Measurements from ENCODE around the gene NAGK. TPM values are rescaled to one million over a fixed set of nuclear protein-coding genes. Genes with fewer than 3 reads are reported as not detected.

NAGK gene
- total and polyA plus RNA-seq, 7 donors, result 36.3 to 93.1 (median 72.8) TPM

DNA sequence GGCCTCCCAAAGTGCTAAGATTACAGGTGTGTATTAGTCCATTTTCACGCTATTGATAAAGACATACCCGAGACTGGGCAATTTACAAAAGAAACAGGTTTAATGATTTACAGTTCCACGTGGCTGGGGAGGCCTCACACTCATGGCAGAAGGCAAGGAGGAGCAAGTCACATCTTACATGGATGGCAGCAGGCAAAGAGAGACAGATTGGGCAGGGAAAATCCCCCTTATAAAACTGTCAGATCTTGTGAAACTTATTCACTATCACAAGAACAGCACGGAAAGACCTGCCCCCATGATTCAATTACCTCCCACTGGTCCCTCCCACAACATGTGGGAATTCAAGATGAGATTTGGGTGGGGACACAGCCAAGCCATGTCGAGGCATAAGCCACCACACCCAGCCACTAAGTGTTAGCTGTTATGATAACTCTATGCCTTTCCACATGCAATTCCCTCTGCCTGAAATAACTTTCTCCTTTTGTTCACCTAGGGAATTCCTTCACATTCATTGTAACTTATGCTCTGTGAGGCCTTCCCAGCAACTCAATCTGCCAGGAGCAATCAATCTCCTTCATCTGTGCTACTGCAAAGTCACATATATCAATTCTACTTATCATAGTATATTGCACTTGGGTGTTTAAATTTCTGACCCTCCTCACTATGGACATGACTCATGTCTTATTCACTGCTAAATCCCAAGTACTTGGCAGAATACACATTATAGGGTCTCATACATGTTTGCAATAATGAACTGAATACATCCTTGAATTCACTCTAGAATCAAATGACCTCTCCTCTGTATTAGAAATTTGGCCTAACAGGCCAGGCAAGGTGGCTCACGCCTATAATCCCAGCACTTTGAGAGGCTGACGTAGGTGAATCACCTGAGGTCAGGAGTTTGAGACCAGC is 54.2 kb downstream of the NAGK start:
- Histone ChIP-seq H3K4me1 (peaks cover 0 to 6% (median 0%) of the 10 kb centered on the region in 4 donors), H3K4me3 (no peak overlapping the region), H3K36me3 (peaks cover 0 to 47% (median 12%) of the 10 kb centered on the region in 4 donors), H3K9me3 (no peaks in the 10 kb centered on the region), H3K27me3 (no peaks in the 10 kb centered on the region), H3K27ac (no peak overlapping the region)
- intact Hi-C loops (cut with DNase I), result no loop called here
- TF ChIP-seq, protein P1, sequence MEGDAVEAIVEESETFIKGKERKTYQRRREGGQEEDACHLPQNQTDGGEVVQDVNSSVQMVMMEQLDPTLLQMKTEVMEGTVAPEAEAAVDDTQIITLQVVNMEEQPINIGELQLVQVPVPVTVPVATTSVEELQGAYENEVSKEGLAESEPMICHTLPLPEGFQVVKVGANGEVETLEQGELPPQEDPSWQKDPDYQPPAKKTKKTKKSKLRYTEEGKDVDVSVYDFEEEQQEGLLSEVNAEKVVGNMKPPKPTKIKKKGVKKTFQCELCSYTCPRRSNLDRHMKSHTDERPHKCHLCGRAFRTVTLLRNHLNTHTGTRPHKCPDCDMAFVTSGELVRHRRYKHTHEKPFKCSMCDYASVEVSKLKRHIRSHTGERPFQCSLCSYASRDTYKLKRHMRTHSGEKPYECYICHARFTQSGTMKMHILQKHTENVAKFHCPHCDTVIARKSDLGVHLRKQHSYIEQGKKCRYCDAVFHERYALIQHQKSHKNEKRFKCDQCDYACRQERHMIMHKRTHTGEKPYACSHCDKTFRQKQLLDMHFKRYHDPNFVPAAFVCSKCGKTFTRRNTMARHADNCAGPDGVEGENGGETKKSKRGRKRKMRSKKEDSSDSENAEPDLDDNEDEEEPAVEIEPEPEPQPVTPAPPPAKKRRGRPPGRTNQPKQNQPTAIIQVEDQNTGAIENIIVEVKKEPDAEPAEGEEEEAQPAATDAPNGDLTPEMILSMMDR (IDR thresholded peaks at IDR 0.05), result no peak
- TF ChIP-seq POLR2AphosphoS5 (IDR thresholded peaks at IDR 0.05), result no peak
- no peak for TF ChIP-seq POLR2A (IDR thresholded peaks at IDR 0.05)
- TF ChIP-seq EP300 (IDR thresholded peaks at IDR 0.05), result no peak
- 78 to 92% methylated on average over 7 of the region's 7 CpGs for WGBS, 2 donors
- no peak for DNase-seq

DNA sequence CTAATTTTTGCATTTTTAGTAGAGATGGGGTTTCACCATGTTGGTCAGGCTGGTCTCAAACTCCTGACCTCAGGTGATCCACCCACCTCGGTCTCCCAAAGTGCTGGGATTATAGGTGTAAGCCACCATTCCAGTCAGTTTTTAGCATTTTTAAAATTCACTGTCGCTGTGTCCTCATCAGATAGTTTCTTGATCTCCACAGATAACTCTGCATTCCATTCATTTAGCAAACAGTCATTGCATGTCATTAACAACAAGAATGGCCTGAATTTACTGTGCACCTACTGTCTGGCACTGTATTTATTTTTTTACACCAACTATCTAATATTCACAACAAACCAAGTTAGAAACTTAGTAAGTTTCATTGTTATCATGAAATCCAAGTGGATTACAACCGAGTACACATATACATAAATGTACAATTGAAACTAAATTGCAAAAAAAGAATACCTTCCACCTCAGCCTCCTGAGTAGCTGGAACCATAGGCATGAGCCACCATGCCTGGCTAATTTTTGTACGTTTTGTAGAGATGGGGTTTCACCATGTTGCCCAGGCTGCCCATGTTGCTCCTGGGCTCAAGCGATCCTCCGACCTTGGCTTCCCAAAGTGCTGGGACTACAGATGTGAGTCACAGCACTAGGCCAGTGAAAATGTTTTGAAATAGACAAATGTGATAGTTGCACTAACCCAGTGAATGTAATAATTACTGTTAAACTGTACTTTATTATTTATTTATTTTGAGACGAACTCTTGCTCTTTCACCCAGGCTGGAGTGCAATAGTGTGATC is 57.3 kb downstream of the NAGK start:
- DNase-seq, result no peak
- H3K9me3 ChIP-seq, result no peaks in the 10 kb centered on the region
- 94% methylated on average over 7 of the region's 7 CpGs for WGBS, 2 donors
- no peak overlapping the region for H3K4me3 ChIP-seq
- H3K27me3 ChIP-seq, result no peaks in the 10 kb centered on the region
- intact Hi-C loops (cut with DNase I), result no loop called here
- H3K27ac ChIP-seq, result no peak overlapping the region
- peaks cover 0 to 18% (median 14%) of the 10 kb centered on the region in 4 donors for H3K4me1 ChIP-seq
- TF ChIP-seq POLR2AphosphoS5 (IDR thresholded peaks at IDR 0.05) (no peak), POLR2A (IDR thresholded peaks at IDR 0.05) (no peak), EP300 (IDR thresholded peaks at IDR 0.05) (no peak)
- TF ChIP-seq, protein P1 (IDR thresholded peaks at IDR 0.05), result no peak
- peaks cover 0 to 24% (median 0%) of the 10 kb centered on the region in 4 donors for H3K36me3 ChIP-seq

DNA sequence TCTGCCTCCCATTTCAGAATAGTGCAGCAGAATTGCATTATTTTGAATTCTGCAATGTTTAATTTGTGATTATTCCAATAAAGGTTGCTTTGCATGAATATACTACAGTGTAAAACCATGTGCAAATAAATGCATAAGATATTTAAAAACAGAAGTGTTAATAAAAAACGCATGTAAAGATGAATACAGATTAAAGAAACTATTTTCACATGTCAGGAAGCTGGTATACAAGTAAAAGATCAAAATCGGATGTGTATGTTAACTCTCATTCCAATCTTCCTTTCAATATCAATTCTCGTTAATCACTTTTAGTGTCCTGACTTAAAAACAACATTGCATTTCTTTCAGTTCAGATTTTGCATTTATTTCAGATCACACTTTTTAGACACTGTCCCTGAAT is 58.5 kb downstream of the NAGK start:
- Histone ChIP-seq H3K9me3 (no peaks in the 10 kb centered on the region), H3K27me3 (no peaks in the 10 kb centered on the region), H3K27ac (no peak overlapping the region), H3K36me3 (peaks cover 0 to 24% (median 0%) of the 10 kb centered on the region in 4 donors), H3K4me1 (peaks cover 0 to 30% (median 25%) of the 10 kb centered on the region in 4 donors), H3K4me3 (no peak overlapping the region)
- WGBS, 2 donors, result 77 to 79% methylated on average over 3 of the region's 3 CpGs
- DNase-seq, result no peak
- TF ChIP-seq POLR2AphosphoS5 (IDR thresholded peaks at IDR 0.05), result no peak
- no peak for TF ChIP-seq EP300 (IDR thresholded peaks at IDR 0.05)
- TF ChIP-seq, protein P1 (IDR thresholded peaks at IDR 0.05), result no peak
- no peak for TF ChIP-seq POLR2A (IDR thresholded peaks at IDR 0.05)
- intact Hi-C loops (cut with DNase I), result no loop called here

Other genes with a start within 250 kb of the NAGK start
- under 1 TPM in 1 of 4 donors, not detected in 3; 0.55 TPM for gene CLEC4F, start 248.0 kb upstream of the NAGK start, total RNA-seq
- under 1 TPM in 1 of 3 donors, not detected in 2; 0.15 TPM for gene CLEC4F, start 248.0 kb upstream of the NAGK start, polyA plus RNA-seq
- under 1 TPM in 2 of 4 donors, not detected in 2; 0.27 to 0.71 TPM for gene CD207, start 232.8 kb upstream of the NAGK start, total RNA-seq
- gene CD207, start 232.8 kb upstream of the NAGK start, polyA plus RNA-seq, result under 1 TPM in 1 of 3 donors, not detected in 2; 0.06 TPM
- gene VAX2, start 168.1 kb upstream of the NAGK start, total RNA-seq, result 1 to 10 TPM in 1 of 4 donors, under 1 TPM in 1, not detected in 2; 0.83 to 1.8 TPM
- under 1 TPM in 2 of 3 donors, not detected in 1; 0.07 to 0.60 TPM for gene VAX2, start 168.1 kb upstream of the NAGK start, polyA plus RNA-seq
- gene ATP6V1B1, start 132.7 kb upstream of the NAGK start, total RNA-seq, result 1 to 10 TPM in 1 of 4 donors, under 1 TPM in 1, not detected in 2; 0.66 to 1.9 TPM
- gene ATP6V1B1, start 132.7 kb upstream of the NAGK start, polyA plus RNA-seq, result under 1 TPM in 1 of 3 donors, not detected in 2; 0.16 TPM
- gene ANKRD53, start 90.0 kb upstream of the NAGK start, total RNA-seq, result 1 to 10 TPM in 2 of 4 donors, under 1 TPM in 2; 0.49 to 1.9 (median 0.87) TPM
- 1 to 10 TPM in 2 of 3 donors, not detected in 1; 1.0 to 1.2 TPM for gene ANKRD53, start 90.0 kb upstream of the NAGK start, polyA plus RNA-seq
- gene TEX261, start 73.8 kb upstream of the NAGK start, total RNA-seq, result 10 to 100 TPM; 19.5 to 26.5 (median 22.8) TPM
- gene TEX261, start 73.8 kb upstream of the NAGK start, polyA plus RNA-seq, result 10 to 100 TPM; 12.0 to 47.6 (median 16.8) TPM
- 10 to 100 TPM in 3 of 4 donors, 1 to 10 TPM in 1; 8.1 to 23.5 (median 15.5) TPM for gene MCEE, start 61.6 kb downstream of the NAGK start, total RNA-seq
- 10 to 100 TPM; 14.6 to 46.2 (median 43.2) TPM for gene MCEE, start 61.6 kb downstream of the NAGK start, polyA plus RNA-seq
- gene MPHOSPH10, start 62.0 kb downstream of the NAGK start, total RNA-seq, result 10 to 100 TPM; 21.0 to 27.1 (median 24.0) TPM
- gene MPHOSPH10, start 62.0 kb downstream of the NAGK start, polyA plus RNA-seq, result 10 to 100 TPM; 11.1 to 19.4 (median 15.0) TPM
- gene PAIP2B, start 158.5 kb downstream of the NAGK start, total RNA-seq, result 10 to 100 TPM in 3 of 4 donors, 1 to 10 TPM in 1; 8.0 to 13.2 (median 12.4) TPM
- 1 to 10 TPM; 1.2 to 2.3 (median 1.8) TPM for gene PAIP2B, start 158.5 kb downstream of the NAGK start, polyA plus RNA-seq

Data from sigmoid colon (tissue), 7 donors.